GM12878 (cell line): Measurements from ENCODE around the gene ARL4C. TPM values are rescaled to one million over a fixed set of nuclear protein-coding genes. Genes with fewer than 3 reads are reported as not detected.
A peak's percentile ranks its signal among the peaks of the same experiment; 100 is the strongest.

Source experiments
- ATAC-seq: fragments of 200-7000 bp; cut with Tn5 transposase; 3 replicates; pipeline ENCODE4 v1.9.1; 2020; ENCODE audit warnings: mild to moderate bottlenecking, moderate library complexity
- BruUV-seq: library from RNA; stranded (reverse); fragments of 400-500 nt; replicated peaks from 2 replicates; lab custom pipeline; 2021; lab: Mats Ljungman, UMichigan
- CTCF ChIA-PET: fragments of 300-600 bp; sonication (Branson Sonifier 250); formaldehyde crosslinking; extraction: SDS; loops from one replicate; lab custom pipeline; 2021; ENCODE audit warnings: inconsistent platforms; lab: Yijun Ruan, JAX
- POLR2A ChIA-PET: fragments of 350-600 bp; formaldehyde crosslinking; extraction: SDS; loops from one replicate; lab custom pipeline; 2021; ENCODE audit warnings: inconsistent platforms; lab: Charles Lee
- RAD21 ChIA-PET: fragments of 300-600 bp; sonication (Branson Sonifier 250); formaldehyde crosslinking; loops from one replicate; lab custom pipeline; 2023; ENCODE audit warnings: antibody characterized with exemption; ENCODE audit not compliant: unreplicated experiment; lab: Charles Lee
- SMC1A ChIA-PET: fragments of 300-600 bp; sonication (Branson Sonifier 250); formaldehyde crosslinking; loops from one replicate; lab custom pipeline; 2023; ENCODE audit not compliant: unreplicated experiment, uncharacterized antibody; lab: Charles Lee
- DNase-seq: peaks from one replicate; pipeline ENCODE4 v3.0.0-alpha.2; 2011; ENCODE audit warnings: low read depth, low spot score
- FAIRE-seq: peaks from 3 replicates; lab custom pipeline; 2011; peaks lifted over from hg19 to GRCh38; lab: Jason Lieb, UNC
- H2AFZ ChIP-seq: 2 replicates; pipeline ENCODE4 v1.6.0; 2011; ENCODE audit warnings: low read depth, low read length, control low read depth; ENCODE audit not compliant: control insufficient read depth
- H3K27ac ChIP-seq: 2 replicates; pipeline ENCODE4 v1.5.1; 2011; ENCODE audit warnings: control low read depth; ENCODE audit not compliant: control insufficient read depth, insufficient read depth
- H3K27me3 ChIP-seq, 2 experiments: replicated peaks in 1 of 2; 2 replicates each; pipeline versions ENCODE4 v1.6.0 to v1.6.1; 2011; ENCODE audit warnings: low read length in 1 of 2; ENCODE audit not compliant: control insufficient read depth in 2 of 2, insufficient read depth in 2 of 2
- H3K36me3 ChIP-seq, 2 experiments: 2 replicates each; pipeline ENCODE4 v1.5.1; 2011; ENCODE audit warnings: low read length in 1 of 2; ENCODE audit not compliant: control insufficient read depth in 2 of 2, insufficient read depth in 2 of 2
- H3K4me1 ChIP-seq: 2 replicates; pipeline ENCODE4 v1.6.1; 2011; ENCODE audit warnings: mild to moderate bottlenecking, low read length, moderate library complexity, mixed read lengths; ENCODE audit not compliant: control insufficient read depth, insufficient read depth
- H3K4me2 ChIP-seq: 2 replicates; pipeline ENCODE4 v1.6.0; 2011; ENCODE audit warnings: control low read depth; ENCODE audit not compliant: control insufficient read depth, insufficient read depth
- H3K4me3 ChIP-seq: fragments of 200-600 bp; sonication (generic); 2 replicates; pipeline ENCODE4 v1.5.1; 2016
- H3K79me2 ChIP-seq: 2 replicates; pipeline ENCODE4 v1.6.0; 2011; ENCODE audit warnings: low read length; ENCODE audit not compliant: control insufficient read depth, insufficient read depth
- H3K9ac ChIP-seq: 2 replicates; pipeline ENCODE4 v1.8.0; 2011; ENCODE audit warnings: low read length, control low read depth, mixed read lengths; ENCODE audit not compliant: control insufficient read depth, insufficient read depth
- H3K9me3 ChIP-seq: replicated peaks from 3 replicates; pipeline ENCODE4 v1.5.1; 2011; ENCODE audit warnings: mild to moderate bottlenecking, low read length; ENCODE audit not compliant: control insufficient read depth, insufficient read depth
- H4K20me1 ChIP-seq: 2 replicates; pipeline ENCODE4 v1.6.0; 2011; ENCODE audit not compliant: control insufficient read depth, insufficient read depth
- CREM ChIP-seq: IDR thresholded peaks from 2 replicates; pipeline ENCODE4 v1.6.1; 2014; ENCODE audit warnings: antibody characterized with exemption, low read depth
- IKZF1 ChIP-seq: fragments of 450-650 bp; conservative IDR thresholded peaks from 2 replicates; pipeline ENCODE4 v1.6.1; 2017; ENCODE audit warnings: antibody characterized with exemption, mild to moderate bottlenecking
- IKZF2 ChIP-seq, 2 experiments: fragments of 450-650 bp; IDR thresholded peaks; 2 replicates each; pipeline ENCODE4 v1.6.1; 2017; ENCODE audit warnings: mild to moderate bottlenecking in 2 of 2, moderate library complexity in 2 of 2
- MEF2B ChIP-seq: fragments of 450-650 bp; IDR thresholded peaks from 2 replicates; pipeline ENCODE4 v1.6.1; 2018; ENCODE audit warnings: mild to moderate bottlenecking, moderate library complexity; ENCODE audit not compliant: partially characterized antibody, poor library complexity, severe bottlenecking
- NFIC ChIP-seq: IDR thresholded peaks from 2 replicates; pipeline ENCODE4 v1.6.1; 2012; ENCODE audit warnings: low read depth, mild to moderate bottlenecking, inconsistent platforms, low read length, moderate library complexity
- POLR2A ChIP-seq: IDR thresholded peaks from 2 replicates; pipeline ENCODE4 v1.6.1; 2011; ENCODE audit warnings: low read depth, mild to moderate bottlenecking, low read length
- POLR2AphosphoS2 ChIP-seq: IDR thresholded peaks from 2 replicates; pipeline ENCODE4 v1.6.1; 2011; ENCODE audit warnings: low read depth, mild to moderate bottlenecking, low read length, improper control_type of control experiment, moderate library complexity
- SPI1 ChIP-seq: IDR thresholded peaks from 2 replicates; pipeline ENCODE4 v1.6.1; 2011; ENCODE audit warnings: low read depth, mild to moderate bottlenecking, low read length, moderate library complexity, borderline replicate concordance; ENCODE audit not compliant: insufficient read depth
- STAT1 ChIP-seq: fragments of 450-650 bp; conservative IDR thresholded peaks from 2 replicates; pipeline ENCODE4 v1.6.1; 2014; ENCODE audit warnings: antibody characterized with exemption, mild to moderate bottlenecking
- WGBS: methylation state at CpG from one replicate; pipeline ENCODE4 v1.1.6; 2016; ENCODE audit warnings: low lambda C conversion rate; ENCODE audit not compliant: insufficient replicate concordance, insufficient coverage; ENCODE audit errors: missing lambda C conversion rate; 5-methylcytosine and 5-hydroxymethylcytosine counted together
- in situ Hi-C: fragments of 300-500 bp; cut with MboI; formaldehyde crosslinking; loops from 9 replicates; pipeline ENCODE4 v1.14.3; 2018; ENCODE audit warnings: mixed read lengths
- intact Hi-C: fragments of 100-400 bp; cut with micrococcal nuclease; formaldehyde crosslinking; loops from one replicate; pipeline ENCODE4 v1.14.2; 2022; ENCODE audit not compliant: unreplicated experiment
- polyA plus RNA-seq, 11 experiments: library from polyadenylated mRNA; depleted of rRNA in 4 of 11; unstranded in 6 of 11; stranded (reverse) in 5 of 11; fragments of >200 nt; fragmentation: Nextera tagmentation in 4 of 11; fragmentation: Illumina TruSeq in 1 of 11; extraction: Ambion mirVana in 4 of 11; extraction: Trizol in 1 of 11; gene quantifications; 1 replicate in 1 of 11; 2 replicates in 10 of 11; pipeline versions ENCODE4 v1.2.1 to v1.2.3, GENCODE V29; 2011 to 2016; ENCODE audit warnings: inconsistent platforms in 2 of 11, missing spikeins in 2 of 11, low read depth in 1 of 11
- total RNA-seq, 4 experiments: library from RNA; depleted of rRNA in 3 of 4; stranded (reverse); fragments of >200 nt in 3 of 4; fragmentation: Illumina TruSeq in 1 of 4; extraction: Trizol in 1 of 4; gene quantifications; 2 replicates each; pipeline versions ENCODE4 v1.2.1 to v1.2.3, GENCODE V29; 2013 to 2021
- TF ChIP-seq, protein P1 (sequence below): IDR thresholded peaks from 2 replicates; pipeline ENCODE4 v1.6.1; 2011; ENCODE audit warnings: borderline replicate concordance, low read depth, mild to moderate bottlenecking, moderate library complexity, low read length; ENCODE audit not compliant: insufficient read depth, poor library complexity, severe bottlenecking
- TF ChIP-seq, protein P2 (sequence below): fragments of 450-650 bp; IDR thresholded peaks from 2 replicates; pipeline ENCODE4 v1.6.1; 2017; ENCODE audit warnings: mild to moderate bottlenecking, moderate library complexity
- TF ChIP-seq, protein P3 (sequence below): fragments of 150-350 bp; IDR thresholded peaks from 2 replicates; pipeline ENCODE4 v1.6.1; 2016; ENCODE audit warnings: low read depth, low read length

ARL4C gene
- total and polyA plus RNA-seq, 10 of the 15 experiments (the other 5 are each of a cell fraction or from before 2014, with no cell fraction given): 0.03 to 0.72 (median 0.06) TPM; not detected in 4

DNA sequence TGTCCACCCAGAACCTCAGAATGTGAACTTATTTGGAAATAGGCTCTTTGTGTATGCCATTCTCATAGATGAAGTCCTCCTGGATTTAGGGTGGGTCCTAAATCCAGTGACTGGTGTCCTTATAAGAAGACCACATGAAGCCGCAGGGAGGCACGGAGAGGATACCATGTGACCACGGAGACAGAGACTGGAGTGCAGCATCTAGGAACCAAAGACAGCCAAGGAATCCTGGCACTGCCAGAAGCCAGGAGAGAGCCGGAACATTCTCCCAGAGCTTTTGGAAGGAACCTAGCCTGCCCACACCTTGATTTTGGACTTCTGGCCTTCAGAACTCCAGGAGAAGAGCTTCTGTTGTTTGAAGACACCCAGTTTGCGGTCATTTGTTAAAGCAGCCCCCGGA, 49.7 kb downstream of the ARL4C start (continued):
- TF ChIP-seq, protein P1, sequence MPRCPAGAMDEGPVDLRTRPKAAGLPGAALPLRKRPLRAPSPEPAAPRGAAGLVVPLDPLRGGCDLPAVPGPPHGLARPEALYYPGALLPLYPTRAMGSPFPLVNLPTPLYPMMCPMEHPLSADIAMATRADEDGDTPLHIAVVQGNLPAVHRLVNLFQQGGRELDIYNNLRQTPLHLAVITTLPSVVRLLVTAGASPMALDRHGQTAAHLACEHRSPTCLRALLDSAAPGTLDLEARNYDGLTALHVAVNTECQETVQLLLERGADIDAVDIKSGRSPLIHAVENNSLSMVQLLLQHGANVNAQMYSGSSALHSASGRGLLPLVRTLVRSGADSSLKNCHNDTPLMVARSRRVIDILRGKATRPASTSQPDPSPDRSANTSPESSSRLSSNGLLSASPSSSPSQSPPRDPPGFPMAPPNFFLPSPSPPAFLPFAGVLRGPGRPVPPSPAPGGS: no peak
- no peak for TF ChIP-seq MEF2B

DNA sequence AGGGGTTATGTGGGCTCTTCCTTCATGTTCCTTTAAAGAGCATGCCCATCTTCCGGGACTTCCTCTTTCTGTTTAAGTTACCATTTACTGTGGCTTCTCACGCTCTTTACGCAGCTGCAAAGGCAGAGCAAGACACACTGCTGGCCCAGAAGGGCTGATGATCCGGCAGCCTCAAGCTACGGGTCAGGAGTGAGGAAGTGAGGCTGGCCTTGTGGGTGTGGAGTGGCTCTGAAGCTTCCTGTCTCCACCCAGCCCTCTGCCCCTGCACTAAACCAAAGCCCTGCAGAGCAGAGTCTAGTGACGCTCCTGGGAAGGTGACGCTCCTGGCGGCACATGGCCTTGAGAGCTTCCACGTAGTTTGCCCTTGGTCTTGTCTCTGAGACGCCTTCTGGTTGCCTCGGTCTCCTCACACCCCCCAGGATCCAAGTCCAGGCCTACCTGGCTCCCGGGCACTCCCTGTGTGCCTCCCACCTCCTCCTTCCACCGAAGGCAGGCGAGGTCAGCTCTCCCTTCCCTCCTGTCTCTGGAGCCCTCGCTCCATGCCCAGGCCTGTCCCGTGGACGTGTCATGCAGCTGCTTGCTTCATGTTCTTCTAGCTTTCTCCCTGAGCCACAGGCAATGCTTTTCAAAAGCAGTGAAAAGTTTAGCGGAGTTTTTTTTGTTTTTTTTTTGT, 50.3 kb downstream of the ARL4C start:
- ChIA-PET POLR2A (no interaction called here), SMC1A (interaction anchor here (0.7 kb wide), 1 partner anchor 75 kb away, joined by 4 read pairs; no protein-coding TSS in a partner anchor), RAD21 (no interaction called here), CTCF (no interaction called here)
- Histone ChIP-seq H2AFZ (peak overlapping the region; percentile 25), H3K27me3 (no peaks in the 10 kb centered on the region), H3K9me3 (no peaks in the 10 kb centered on the region), H3K9ac (no peak overlapping the region), H3K27ac (peak overlapping the region; percentile 45), H3K36me3 (no peaks in the 10 kb centered on the region), H3K4me1 (peaks cover 14% of the 10 kb centered on the region), H4K20me1 (no peaks in the 10 kb centered on the region), H3K4me3 (no peak overlapping the region), H3K4me2 (peak overlapping the region; percentile 53; the same call in 1 of the 2 replicates), H3K79me2 (no peaks in the 10 kb centered on the region)
- intact Hi-C loops: loop anchor here (2.0 to 5.0 kb wide), 2 partner anchors 42 to 154 kb away; no protein-coding TSS in a partner anchor
- 34% methylated on average over 18 of the region's 18 CpGs for WGBS
- FAIRE-seq: peak; percentile 61
- BruUV-seq: no TSS peak
- in situ Hi-C loops: no loop called here
- peak; percentile 66 for DNase-seq
- ATAC-seq: peak; percentile 94
- TF ChIP-seq SPI1: peak; percentile 91
- 0 out of 4 replicates have a peak, but pooled peaks of 1 of the 2 experiments have one; percentile 9 for TF ChIP-seq IKZF2 (IDR thresholded peaks at IDR 0.05)
- TF ChIP-seq NFIC: no peak
- peak; percentile 47; the same call in 1 of the 2 replicates for TF ChIP-seq POLR2A
- 0 out of 2 replicates have a peak, but pooled peaks have one; percentile 18 for TF ChIP-seq IKZF1
- TF ChIP-seq POLR2AphosphoS2: no peak
- TF ChIP-seq, protein P2, sequence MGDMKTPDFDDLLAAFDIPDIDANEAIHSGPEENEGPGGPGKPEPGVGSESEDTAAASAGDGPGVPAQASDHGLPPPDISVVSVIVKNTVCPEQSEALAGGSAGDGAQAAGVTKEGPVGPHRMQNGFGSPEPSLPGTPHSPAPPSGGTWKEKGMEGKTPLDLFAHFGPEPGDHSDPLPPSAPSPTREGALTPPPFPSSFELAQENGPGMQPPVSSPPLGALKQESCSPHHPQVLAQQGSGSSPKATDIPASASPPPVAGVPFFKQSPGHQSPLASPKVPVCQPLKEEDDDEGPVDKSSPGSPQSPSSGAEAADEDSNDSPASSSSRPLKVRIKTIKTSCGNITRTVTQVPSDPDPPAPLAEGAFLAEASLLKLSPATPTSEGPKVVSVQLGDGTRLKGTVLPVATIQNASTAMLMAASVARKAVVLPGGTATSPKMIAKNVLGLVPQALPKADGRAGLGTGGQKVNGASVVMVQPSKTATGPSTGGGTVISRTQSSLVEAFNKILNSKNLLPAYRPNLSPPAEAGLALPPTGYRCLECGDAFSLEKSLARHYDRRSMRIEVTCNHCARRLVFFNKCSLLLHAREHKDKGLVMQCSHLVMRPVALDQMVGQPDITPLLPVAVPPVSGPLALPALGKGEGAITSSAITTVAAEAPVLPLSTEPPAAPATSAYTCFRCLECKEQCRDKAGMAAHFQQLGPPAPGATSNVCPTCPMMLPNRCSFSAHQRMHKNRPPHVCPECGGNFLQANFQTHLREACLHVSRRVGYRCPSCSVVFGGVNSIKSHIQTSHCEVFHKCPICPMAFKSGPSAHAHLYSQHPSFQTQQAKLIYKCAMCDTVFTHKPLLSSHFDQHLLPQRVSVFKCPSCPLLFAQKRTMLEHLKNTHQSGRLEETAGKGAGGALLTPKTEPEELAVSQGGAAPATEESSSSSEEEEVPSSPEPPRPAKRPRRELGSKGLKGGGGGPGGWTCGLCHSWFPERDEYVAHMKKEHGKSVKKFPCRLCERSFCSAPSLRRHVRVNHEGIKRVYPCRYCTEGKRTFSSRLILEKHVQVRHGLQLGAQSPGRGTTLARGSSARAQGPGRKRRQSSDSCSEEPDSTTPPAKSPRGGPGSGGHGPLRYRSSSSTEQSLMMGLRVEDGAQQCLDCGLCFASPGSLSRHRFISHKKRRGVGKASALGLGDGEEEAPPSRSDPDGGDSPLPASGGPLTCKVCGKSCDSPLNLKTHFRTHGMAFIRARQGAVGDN: peak; percentile 76
- TF ChIP-seq, protein P3, sequence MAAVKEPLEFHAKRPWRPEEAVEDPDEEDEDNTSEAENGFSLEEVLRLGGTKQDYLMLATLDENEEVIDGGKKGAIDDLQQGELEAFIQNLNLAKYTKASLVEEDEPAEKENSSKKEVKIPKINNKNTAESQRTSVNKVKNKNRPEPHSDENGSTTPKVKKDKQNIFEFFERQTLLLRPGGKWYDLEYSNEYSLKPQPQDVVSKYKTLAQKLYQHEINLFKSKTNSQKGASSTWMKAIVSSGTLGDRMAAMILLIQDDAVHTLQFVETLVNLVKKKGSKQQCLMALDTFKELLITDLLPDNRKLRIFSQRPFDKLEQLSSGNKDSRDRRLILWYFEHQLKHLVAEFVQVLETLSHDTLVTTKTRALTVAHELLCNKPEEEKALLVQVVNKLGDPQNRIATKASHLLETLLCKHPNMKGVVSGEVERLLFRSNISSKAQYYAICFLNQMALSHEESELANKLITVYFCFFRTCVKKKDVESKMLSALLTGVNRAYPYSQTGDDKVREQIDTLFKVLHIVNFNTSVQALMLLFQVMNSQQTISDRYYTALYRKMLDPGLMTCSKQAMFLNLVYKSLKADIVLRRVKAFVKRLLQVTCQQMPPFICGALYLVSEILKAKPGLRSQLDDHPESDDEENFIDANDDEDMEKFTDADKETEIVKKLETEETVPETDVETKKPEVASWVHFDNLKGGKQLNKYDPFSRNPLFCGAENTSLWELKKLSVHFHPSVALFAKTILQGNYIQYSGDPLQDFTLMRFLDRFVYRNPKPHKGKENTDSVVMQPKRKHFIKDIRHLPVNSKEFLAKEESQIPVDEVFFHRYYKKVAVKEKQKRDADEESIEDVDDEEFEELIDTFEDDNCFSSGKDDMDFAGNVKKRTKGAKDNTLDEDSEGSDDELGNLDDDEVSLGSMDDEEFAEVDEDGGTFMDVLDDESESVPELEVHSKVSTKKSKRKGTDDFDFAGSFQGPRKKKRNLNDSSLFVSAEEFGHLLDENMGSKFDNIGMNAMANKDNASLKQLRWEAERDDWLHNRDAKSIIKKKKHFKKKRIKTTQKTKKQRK: no peak
- TF ChIP-seq CREM: no peak
- TF ChIP-seq STAT1: no peak
